Activated T-cell treated with anti-CD3 and anti-CD28 coated beads, Interleukin-2, amount 50 U/mL, for 72 hours (primary cell): Measurements from ENCODE around the gene FHDC1. TPM values are rescaled to one million over a fixed set of nuclear protein-coding genes. Genes with fewer than 3 reads are reported as not detected.
"Not testable (repeated sequence)": the region's sequence is repeated elsewhere in the genome, so short reads cannot be mapped to it uniquely, and the experiment has no call there.

Experiments
- ATAC-seq, 2 donors: fragments of 150-1000 bp; cut with Tn5 transposase; replicated peaks in 1 of 2; 2 replicates each; pipeline ENCODE4 v1.10.0; 2021; ENCODE audit warnings: moderate library complexity in 2 of 2, mild to moderate bottlenecking in 1 of 2
- DNase-seq, 2 donors: peaks; one replicate each; pipeline ENCODE4 v3.0.0; 2021 to 2022; ENCODE audit warnings: mixed read lengths in 1 of 2
- H3K27ac Mint-ChIP-seq: one replicate; pipeline ENCODE4 v1.8.0; 2022; ENCODE audit warnings: mild to moderate bottlenecking, moderate library complexity, mixed read lengths
- H3K27me3 Mint-ChIP-seq: one replicate; pipeline ENCODE4 v1.8.0; 2022; ENCODE audit warnings: low read depth, mixed read lengths
- H3K36me3 Mint-ChIP-seq, 2 donors: one replicate each; pipeline ENCODE4 v1.8.0; 2022; ENCODE audit warnings: mixed read lengths in 2 of 2, mild to moderate bottlenecking in 1 of 2; ENCODE audit not compliant: insufficient read depth in 2 of 2
- H3K4me1 Mint-ChIP-seq: one replicate; pipeline ENCODE4 v1.8.0; 2022; ENCODE audit warnings: low read depth, mixed read lengths
- H3K4me3 Mint-ChIP-seq, 2 donors: one replicate each; pipeline ENCODE4 v1.8.0; 2022; ENCODE audit warnings: mild to moderate bottlenecking in 2 of 2, mixed read lengths in 2 of 2, moderate library complexity in 2 of 2
- H3K9me3 Mint-ChIP-seq, 2 donors: one replicate each; pipeline ENCODE4 v1.8.0; 2022; ENCODE audit warnings: mixed read lengths in 2 of 2
- total RNA-seq, 2 donors: library from RNA; stranded (reverse); gene quantifications; one replicate each; pipeline ENCODE4 v1.2.3, GENCODE V29; 2022

The FHDC1 gene, protein sequence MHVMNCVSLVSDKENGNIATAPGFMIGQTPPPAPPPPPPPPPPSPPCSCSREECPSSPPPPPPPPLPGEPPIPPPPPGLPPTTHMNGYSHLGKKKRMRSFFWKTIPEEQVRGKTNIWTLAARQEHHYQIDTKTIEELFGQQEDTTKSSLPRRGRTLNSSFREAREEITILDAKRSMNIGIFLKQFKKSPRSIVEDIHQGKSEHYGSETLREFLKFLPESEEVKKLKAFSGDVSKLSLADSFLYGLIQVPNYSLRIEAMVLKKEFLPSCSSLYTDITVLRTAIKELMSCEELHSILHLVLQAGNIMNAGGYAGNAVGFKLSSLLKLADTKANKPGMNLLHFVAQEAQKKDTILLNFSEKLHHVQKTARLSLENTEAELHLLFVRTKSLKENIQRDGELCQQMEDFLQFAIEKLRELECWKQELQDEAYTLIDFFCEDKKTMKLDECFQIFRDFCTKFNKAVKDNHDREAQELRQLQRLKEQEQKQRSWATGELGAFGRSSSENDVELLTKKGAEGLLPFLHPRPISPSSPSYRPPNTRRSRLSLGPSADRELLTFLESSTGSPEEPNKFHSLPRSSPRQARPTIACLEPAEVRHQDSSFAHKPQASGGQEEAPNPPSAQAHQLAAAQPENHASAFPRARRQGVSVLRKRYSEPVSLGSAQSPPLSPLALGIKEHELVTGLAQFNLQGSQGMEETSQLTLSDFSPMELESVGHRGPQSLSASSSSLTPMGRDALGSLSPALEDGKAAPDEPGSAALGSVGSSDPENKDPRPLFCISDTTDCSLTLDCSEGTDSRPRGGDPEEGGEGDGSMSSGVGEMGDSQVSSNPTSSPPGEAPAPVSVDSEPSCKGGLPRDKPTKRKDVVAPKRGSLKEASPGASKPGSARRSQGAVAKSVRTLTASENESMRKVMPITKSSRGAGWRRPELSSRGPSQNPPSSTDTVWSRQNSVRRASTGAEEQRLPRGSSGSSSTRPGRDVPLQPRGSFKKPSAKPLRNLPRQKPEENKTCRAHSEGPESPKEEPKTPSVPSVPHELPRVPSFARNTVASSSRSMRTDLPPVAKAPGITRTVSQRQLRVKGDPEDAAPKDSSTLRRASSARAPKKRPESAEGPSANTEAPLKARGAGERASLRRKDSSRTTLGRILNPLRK
- under 1 TPM; 0.10 to 0.14 TPM for total RNA-seq

DNA sequence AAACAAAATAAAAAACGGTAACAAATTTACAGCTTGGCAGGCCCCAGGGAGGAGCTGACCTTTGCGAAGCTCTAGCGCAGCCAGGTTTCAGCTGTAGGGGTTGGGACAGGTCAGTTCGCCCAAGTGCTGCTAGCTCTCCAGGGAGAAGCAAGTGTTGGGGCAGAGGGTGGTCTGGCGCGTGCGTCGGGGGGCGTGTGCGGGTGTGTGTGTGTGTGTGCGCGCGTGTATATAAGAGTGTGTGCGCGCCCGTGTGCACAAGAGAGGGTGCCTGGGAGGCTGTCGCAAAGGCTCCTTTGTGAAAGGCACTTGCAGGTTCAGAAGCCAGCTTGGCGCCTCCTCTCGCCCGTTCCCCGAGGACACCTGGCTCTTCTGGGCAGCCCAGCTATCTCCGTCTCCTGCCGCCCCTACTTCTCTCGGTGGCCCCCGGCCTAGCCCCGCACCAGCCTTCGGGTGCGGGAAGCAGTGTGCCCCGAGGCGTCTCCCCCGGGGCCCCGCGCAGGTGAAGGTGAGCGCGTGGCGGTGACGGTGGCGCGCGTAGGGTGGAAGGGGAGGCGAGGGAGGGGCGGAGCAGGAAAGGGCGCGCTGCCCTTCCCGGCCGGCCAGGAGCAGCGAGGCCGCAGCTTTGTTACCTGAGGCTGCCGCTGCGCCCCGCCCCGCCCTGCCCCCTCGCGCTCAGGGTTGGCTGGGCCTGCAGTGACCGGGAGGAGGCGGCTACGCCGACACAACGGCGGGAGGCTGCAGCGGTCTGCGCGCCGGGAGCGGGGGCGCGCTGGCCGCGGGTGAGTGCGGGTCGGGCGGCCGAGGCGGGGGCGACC lies at the start of gene FHDC1:
Gene FHDC1 (plus strand): TSS at position 693 of the 815 bp plus-strand sequence. CDS start 6,735 bp downstream, outside the sequence.
- H3K36me3 Mint-ChIP-seq = peaks cover 0 to 2% of the 10 kb centered on the region in 2 donors
- H3K9me3 Mint-ChIP-seq = no peaks in the 10 kb centered on the region
- peaks cover 23% of the 10 kb centered on the region for H3K4me1 Mint-ChIP-seq
- ATAC-seq (peak; percentile 58 to 59), DNase-seq (peak; percentile 29 to 36)
- H3K4me3 Mint-ChIP-seq = peak within 1 kb of the TSS; percentile 77 to 84
- H3K27ac Mint-ChIP-seq = no peak within 1 kb of the TSS
- peaks cover 67% of the 10 kb centered on the region for H3K27me3 Mint-ChIP-seq

DNA sequence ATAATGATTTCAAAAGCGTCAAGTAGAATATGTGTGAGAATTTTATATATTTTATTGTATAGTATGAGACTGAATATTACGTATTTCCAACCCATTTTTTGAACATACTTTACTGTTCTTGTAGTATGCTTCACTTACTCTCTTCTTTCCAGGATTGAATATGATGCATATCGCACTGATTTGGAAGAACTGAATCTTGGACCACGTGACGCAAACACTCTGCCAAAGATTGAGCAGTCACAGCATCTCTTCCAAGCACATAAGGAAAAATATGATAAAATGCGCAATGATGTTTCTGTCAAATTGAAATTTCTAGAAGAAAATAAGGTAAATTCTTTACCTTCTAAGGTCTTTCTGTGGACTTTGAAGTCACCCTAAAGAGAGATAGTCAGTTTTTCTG lies 48.1 kb upstream of the FHDC1 start:
- no peaks in the 10 kb centered on the region for H3K9me3 Mint-ChIP-seq

DNA sequence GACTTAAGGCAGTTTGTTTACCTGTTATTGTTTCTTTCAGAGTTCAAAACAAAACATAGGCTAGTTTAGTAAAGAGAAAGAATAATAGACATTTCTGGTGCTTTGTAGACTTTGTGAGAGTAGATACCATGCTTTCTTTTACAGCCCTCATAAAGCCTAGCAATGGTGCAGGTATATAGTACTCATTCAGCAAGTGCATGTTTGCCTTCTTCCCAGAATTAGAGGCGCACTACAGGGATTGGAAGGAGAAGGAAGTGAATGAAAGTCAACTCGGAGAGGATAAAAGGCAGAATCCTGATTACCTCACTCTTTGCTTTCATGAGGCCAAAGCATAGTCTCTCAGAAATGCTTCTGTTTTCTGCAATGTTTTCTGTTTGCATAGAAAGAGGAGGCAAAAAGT lies 43.1 kb upstream of the FHDC1 start:
- Mint-ChIP-seq H3K36me3 (peaks cover 0 to 2% of the 10 kb centered on the region in 2 donors), H3K27ac (peak overlapping the region; percentile 21), H3K9me3 (no peaks in the 10 kb centered on the region), H3K4me3 (no peak overlapping the region), H3K27me3 (no peaks in the 10 kb centered on the region), H3K4me1 (no peaks in the 10 kb centered on the region)
- DNase-seq = no peak
- no peak for ATAC-seq

More for the DNA sequence above, 48.1 kb upstream of the FHDC1 start:
- Mint-ChIP-seq H3K36me3 (peaks cover 0 to 2% of the 10 kb centered on the region in 2 donors), H3K4me3 (no peak overlapping the region), H3K27me3 (no peaks in the 10 kb centered on the region), H3K27ac (no peak overlapping the region), H3K4me1 (no peaks in the 10 kb centered on the region)
- ATAC-seq (no peak), DNase-seq (no peak)

DNA sequence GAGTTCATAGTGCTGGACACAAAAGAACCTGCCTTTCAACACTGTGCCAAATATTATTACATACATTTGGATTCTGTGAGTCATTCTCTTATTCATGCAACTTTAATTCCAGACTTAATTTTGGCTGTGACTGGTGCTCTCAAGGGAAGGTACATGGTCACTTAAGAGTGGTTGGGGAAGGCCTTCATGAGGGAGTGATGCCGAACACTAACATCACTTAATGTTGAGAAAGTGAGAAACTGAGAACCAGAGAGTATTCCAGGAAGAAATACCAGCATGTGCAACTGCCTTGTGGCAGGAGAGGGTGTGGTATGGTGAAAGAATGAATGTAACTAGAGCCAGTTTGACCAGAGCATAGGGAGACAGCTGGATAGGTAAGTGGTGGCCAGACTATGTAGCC lies 41.5 kb upstream of the FHDC1 start:
- H3K4me3 Mint-ChIP-seq = no peak overlapping the region
- no peak for ATAC-seq
- no peaks in the 10 kb centered on the region for H3K9me3 Mint-ChIP-seq

DNA sequence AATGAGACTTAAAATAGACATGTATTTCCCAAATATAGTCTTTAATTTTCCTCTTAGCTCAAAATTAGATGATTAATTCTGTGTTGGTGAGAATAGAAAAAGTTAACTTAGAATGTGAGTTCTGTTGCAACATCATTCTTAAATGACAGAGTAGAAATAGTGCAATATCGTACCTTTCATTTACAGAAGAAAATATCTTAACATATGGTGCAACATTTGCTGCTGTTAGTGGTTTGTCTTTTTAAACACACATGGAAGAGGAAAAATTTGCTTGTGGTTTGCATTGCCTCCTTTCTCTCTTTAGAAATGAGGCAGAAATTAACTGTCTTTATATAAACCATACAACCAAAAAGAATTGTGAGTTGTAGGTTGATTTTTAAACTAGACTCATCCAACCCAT lies 39.3 kb upstream of the FHDC1 start:
- H3K36me3 Mint-ChIP-seq = peaks cover 0 to 1% of the 10 kb centered on the region in 2 donors
- no peaks in the 10 kb centered on the region for H3K9me3 Mint-ChIP-seq
- no peak overlapping the region for H3K4me3 Mint-ChIP-seq
- H3K27ac Mint-ChIP-seq = no peak overlapping the region
- DNase-seq (no peak), ATAC-seq (no peak)
- no peaks in the 10 kb centered on the region for H3K27me3 Mint-ChIP-seq
- H3K4me1 Mint-ChIP-seq = peaks cover 5% of the 10 kb centered on the region

More for the DNA sequence above, 41.5 kb upstream of the FHDC1 start:
- no peak for DNase-seq
- H3K36me3 Mint-ChIP-seq = peaks cover 1 to 2% of the 10 kb centered on the region in 2 donors
- H3K4me1 Mint-ChIP-seq = peaks cover 5% of the 10 kb centered on the region
- H3K27me3 Mint-ChIP-seq = no peaks in the 10 kb centered on the region
- no peak overlapping the region for H3K27ac Mint-ChIP-seq

DNA sequence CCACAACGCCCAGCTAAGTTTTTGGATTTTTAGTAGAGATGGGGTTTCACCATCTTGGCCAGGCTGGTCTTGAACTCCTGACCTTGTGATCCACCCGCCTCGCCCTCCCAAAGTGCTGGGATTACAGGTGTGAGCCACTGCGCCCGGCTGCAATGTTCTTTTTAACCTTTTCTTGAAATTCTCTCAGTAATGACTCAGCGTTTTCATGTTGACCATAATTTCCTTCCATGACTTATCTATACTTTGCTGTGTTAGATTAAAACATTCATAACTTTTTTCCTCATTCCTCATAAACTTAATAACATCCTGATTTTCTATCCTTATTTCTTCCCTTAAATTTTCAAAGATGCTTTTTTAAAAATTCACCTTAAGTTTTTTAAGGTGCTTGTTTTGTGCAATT lies 38.0 kb upstream of the FHDC1 start:
- not testable (repeated sequence) for H3K27me3 Mint-ChIP-seq, DNase-seq, H3K36me3 Mint-ChIP-seq, H3K4me3 Mint-ChIP-seq, H3K9me3 Mint-ChIP-seq, H3K4me1 Mint-ChIP-seq, ATAC-seq
- H3K27ac Mint-ChIP-seq = peak overlapping the region; percentile 82

DNA sequence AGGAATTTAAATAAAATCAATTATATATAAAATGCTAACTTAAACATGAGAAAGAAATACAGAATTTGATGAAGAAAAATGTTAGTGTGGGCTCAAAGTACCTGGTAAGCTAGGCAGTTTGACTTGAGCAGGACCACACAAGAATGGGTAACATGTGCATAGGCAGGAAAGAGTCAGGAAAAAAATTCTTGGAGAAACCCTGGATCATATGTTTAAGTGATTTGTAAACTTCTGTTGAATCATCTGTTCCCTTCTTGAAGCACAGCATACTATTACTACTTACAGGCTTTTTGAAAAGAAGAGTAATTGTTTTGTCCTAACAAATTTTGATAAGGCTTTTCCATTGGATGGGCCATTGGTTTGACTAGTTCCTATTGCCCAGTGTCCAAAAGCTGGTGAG lies 37.5 kb upstream of the FHDC1 start:
- Mint-ChIP-seq H3K36me3 (peaks cover 0 to 1% of the 10 kb centered on the region in 2 donors), H3K4me3 (no peak overlapping the region), H3K9me3 (no peaks in the 10 kb centered on the region), H3K4me1 (peaks cover 5% of the 10 kb centered on the region), H3K27ac (no peak overlapping the region), H3K27me3 (no peaks in the 10 kb centered on the region)
- ATAC-seq (no peak), DNase-seq (no peak)

DNA sequence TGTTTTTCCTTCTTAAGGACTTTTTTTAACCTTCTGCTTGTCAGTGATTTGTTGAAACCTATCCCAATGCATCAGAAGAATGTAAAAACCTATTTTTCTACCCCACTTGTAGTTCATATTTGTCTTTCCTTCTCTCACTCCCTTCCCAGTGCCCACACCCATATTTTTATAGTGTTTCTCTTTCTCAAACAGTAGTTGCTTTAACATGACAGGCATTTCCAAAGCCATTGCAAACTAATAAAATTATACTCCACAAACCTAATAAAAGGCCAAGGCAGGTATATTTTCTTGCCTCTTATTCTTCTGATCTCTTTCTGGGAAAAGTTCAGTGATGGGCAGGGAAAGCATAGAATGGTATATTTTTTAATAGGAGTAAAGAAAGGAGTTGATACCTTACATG lies 35.7 kb upstream of the FHDC1 start:
- DNase-seq (no peak), ATAC-seq (no peak)
- no peak overlapping the region for H3K4me3 Mint-ChIP-seq
- H3K27ac Mint-ChIP-seq = no peak overlapping the region
- no peaks in the 10 kb centered on the region for H3K27me3 Mint-ChIP-seq
- peaks cover 5% of the 10 kb centered on the region for H3K4me1 Mint-ChIP-seq
- peaks cover 0 to 3% of the 10 kb centered on the region in 2 donors for H3K36me3 Mint-ChIP-seq
- H3K9me3 Mint-ChIP-seq = peaks cover 0 to 3% of the 10 kb centered on the region in 2 donors

DNA sequence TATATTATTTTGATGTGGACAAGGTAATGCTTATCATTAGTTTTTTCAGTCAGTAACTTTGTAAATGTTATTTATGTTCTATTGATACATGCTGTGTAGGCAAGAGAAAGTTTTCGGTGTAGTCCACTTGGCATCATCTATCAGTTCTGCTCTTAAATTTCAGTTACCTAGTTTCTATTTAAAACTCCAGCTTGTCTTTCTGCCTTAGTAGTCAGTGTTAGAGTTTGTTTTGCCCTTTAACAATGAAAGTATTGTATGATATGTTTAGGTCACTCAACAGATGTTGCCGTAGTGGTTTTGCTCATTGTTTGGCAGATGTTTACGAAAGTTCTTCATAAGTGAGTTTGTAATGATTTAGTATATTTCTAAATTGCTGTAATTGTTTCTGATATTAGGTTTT lies 34.9 kb upstream of the FHDC1 start:
- DNase-seq (no peak), ATAC-seq (no peak)
- H3K36me3 Mint-ChIP-seq = peaks cover under 1 to 3% of the 10 kb centered on the region in 2 donors
- no peak overlapping the region for H3K27ac Mint-ChIP-seq
- H3K27me3 Mint-ChIP-seq = no peaks in the 10 kb centered on the region
- peaks cover 5% of the 10 kb centered on the region for H3K4me1 Mint-ChIP-seq
- H3K4me3 Mint-ChIP-seq = no peak overlapping the region
- peaks cover 0 to 3% of the 10 kb centered on the region in 2 donors for H3K9me3 Mint-ChIP-seq

DNA sequence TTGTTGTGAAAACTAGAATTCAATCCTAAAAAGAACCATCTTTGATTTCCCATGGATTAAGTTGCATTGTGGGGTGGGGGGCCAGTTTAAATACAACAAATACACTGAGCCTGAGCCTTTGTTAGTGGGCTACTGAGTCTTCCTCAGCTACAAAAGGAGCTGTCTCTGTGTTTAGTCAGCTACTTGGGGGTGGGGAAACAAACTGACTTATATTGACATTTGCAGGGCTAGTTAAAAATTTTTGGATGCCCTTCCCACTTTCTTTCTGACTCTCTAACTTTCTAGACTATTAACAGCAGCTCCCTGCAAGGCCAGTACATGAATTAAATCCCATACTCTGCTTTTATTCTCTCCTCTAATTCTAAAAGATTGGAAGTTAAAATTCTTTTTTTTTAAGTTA lies 32.5 kb upstream of the FHDC1 start:
- Mint-ChIP-seq H3K9me3 (peaks cover 0 to 3% of the 10 kb centered on the region in 2 donors), H3K4me1 (no peaks in the 10 kb centered on the region), H3K4me3 (no peak overlapping the region), H3K27me3 (no peaks in the 10 kb centered on the region), H3K36me3 (peaks cover 2 to 3% of the 10 kb centered on the region in 2 donors), H3K27ac (no peak overlapping the region)
- DNase-seq = no peak
- ATAC-seq = no peak

DNA sequence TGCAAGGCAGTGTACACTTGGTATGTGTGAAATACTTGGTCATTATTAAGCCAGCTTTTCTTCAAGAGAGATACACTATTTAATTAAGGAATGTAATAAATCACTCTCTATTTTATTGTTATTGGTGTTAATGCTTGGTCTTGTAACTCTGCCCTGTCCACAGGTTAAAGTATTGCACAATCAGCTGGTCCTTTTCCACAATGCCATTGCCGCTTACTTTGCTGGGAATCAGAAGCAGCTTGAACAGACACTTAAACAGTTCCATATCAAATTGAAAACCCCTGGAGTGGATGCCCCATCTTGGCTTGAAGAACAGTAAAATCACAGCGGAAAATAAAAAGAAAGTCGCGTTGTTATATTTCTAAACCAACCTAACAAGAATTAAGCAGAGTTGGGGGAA lies 26.2 kb upstream of the FHDC1 start:
- H3K27me3 Mint-ChIP-seq = no peaks in the 10 kb centered on the region

DNA sequence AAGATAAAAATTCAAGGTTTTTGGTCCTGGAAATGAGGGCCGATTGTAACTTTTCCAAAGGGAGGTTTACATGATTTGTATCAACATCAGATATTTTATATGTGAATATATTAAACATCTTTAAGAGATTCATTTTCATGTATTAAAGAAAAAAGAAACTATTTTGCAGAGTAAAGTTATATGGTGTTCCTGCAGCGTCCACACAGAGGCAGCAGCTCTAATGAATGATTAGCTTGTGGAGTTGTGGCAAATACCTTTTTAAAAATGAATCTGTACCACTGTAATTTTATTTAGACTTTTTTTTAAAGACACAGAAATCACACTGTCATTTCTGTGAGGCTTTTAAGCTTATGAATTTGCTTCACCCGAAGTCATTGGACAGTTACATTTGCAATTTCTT lies 25.6 kb upstream of the FHDC1 start:
- Mint-ChIP-seq H3K27ac (no peak overlapping the region), H3K27me3 (no peaks in the 10 kb centered on the region), H3K4me1 (no peaks in the 10 kb centered on the region), H3K9me3 (no peaks in the 10 kb centered on the region), H3K36me3 (peaks cover 1 to 2% of the 10 kb centered on the region in 2 donors), H3K4me3 (no peak overlapping the region)
- no peak for ATAC-seq
- no peak for DNase-seq

More for the DNA sequence above, 26.2 kb upstream of the FHDC1 start:
- H3K4me1 Mint-ChIP-seq = no peaks in the 10 kb centered on the region
- no peak overlapping the region for H3K4me3 Mint-ChIP-seq
- H3K36me3 Mint-ChIP-seq = peaks cover 1 to 2% of the 10 kb centered on the region in 2 donors
- H3K9me3 Mint-ChIP-seq = no peaks in the 10 kb centered on the region
- no peak overlapping the region for H3K27ac Mint-ChIP-seq
- ATAC-seq (no peak), DNase-seq (no peak)
